ENCODE measurements around the gene SERPINB12.

- TF ChIP-seq CTCF (IDR thresholded peaks at IDR 0.05) = no peak
- no peak for TF ChIP-seq POLR2A (IDR thresholded peaks at IDR 0.05)
- TF ChIP-seq EP300 (IDR thresholded peaks at IDR 0.05) = no peak
Measured at GRCh38 chr18:63550068-63550467, 7.9 kb downstream of the SERPINB12 start.
